CD4-positive, alpha-beta T cell treated with Interleukin-4 for 1 hour (primary cell): ENCODE results near the gene CKAP2L.

Experiments
- DNase-seq, 2 donors: peaks; one replicate each; pipeline ENCODE4 v3.0.0-alpha.2; 2020 to 2022

The CKAP2L gene

GRCh38 chr2:112705575-112705974 is 58.8 kb downstream of the CKAP2L start:
- no peak for DNase-seq

GRCh38 chr2:112703684-112704083 is 60.7 kb downstream of the CKAP2L start:
- no peak for DNase-seq

GRCh38 chr2:112701052-112701451 is 63.4 kb downstream of the CKAP2L start:
- DNase-seq, result peak in 1 of 2 donors; percentile 60

- DNase-seq, result no peak
Observed at GRCh38 chr2:112699984-112700667, 64.3 kb downstream of the CKAP2L start.

- no peak for DNase-seq
Observed at GRCh38 chr2:112698834-112699515, 65.4 kb downstream of the CKAP2L start.

GRCh38 chr2:112694182-112694581 is 70.2 kb downstream of the CKAP2L start:
- DNase-seq, result no peak

GRCh38 chr2:112693596-112693995 is 70.8 kb downstream of the CKAP2L start:
- DNase-seq, result no peak

- DNase-seq, result no peak
Observed at GRCh38 chr2:112692918-112693317, 71.5 kb downstream of the CKAP2L start.

GRCh38 chr2:112692495-112692911 is 71.9 kb downstream of the CKAP2L start:
- DNase-seq, result peak; percentile 63 to 80

- DNase-seq, result peak in 1 of 2 donors; percentile 27
Observed at GRCh38 chr2:112691881-112692281, 72.5 kb downstream of the CKAP2L start.

- DNase-seq, result peak; percentile 76 to 78
Observed at GRCh38 chr2:112690853-112691401, 73.5 kb downstream of the CKAP2L start.

- DNase-seq, result no peak
Observed at GRCh38 chr2:112688086-112688880, 76.1 kb downstream of the CKAP2L start.

- no peak for DNase-seq
Observed at GRCh38 chr2:112687522-112687921, 76.9 kb downstream of the CKAP2L start.
